ENCODE results near the gene PPEF2.
A peak's percentile ranks its signal among the peaks of the same experiment; 100 is the strongest.
"Not testable (repeated sequence)": the region's sequence is repeated elsewhere in the genome, so short reads cannot be mapped to it uniquely, and the experiment has no call there.

The PPEF2 gene

GRCh38 chr4:75902352-75902751, at the start of gene PPEF2:
Gene PPEF2, minus strand, starts transcription at chr4:75902452. Its CDS starts 6,127 bp downstream, at chr4:75896325.
- no peak for DNase-seq (ENCODE audit: low read depth)

GRCh38 chr4:75950213-75950815, 48.1 kb upstream of the PPEF2 start:
- no peak for DNase-seq (ENCODE audit: low read depth)

GRCh38 chr4:75948822-75949444, 46.7 kb upstream of the PPEF2 start:
- DNase-seq (ENCODE audit: low read depth), result no peak

- peak; percentile 75 for DNase-seq (ENCODE audit: low read depth)
These were observed 38.5 kb upstream of the PPEF2 start, which contains the start of gene NAAA for GRCh38 chr4:75940692-75941253. Gene NAAA, minus strand, starts transcription at chr4:75941013. Its CDS starts 64 bp downstream, at chr4:75940949.

GRCh38 chr4:75939890-75940691, 37.8 kb upstream of the PPEF2 start:
- peak; percentile 71 for DNase-seq (ENCODE audit: low read depth)

- no peak for DNase-seq (ENCODE audit: low read depth)
These were observed 33.4 kb upstream of the PPEF2 start for GRCh38 chr4:75935628-75936027.

GRCh38 chr4:75930152-75930551, 27.9 kb upstream of the PPEF2 start:
- DNase-seq (ENCODE audit: low read depth), result no peak

GRCh38 chr4:75924916-75925315, 22.7 kb upstream of the PPEF2 start:
- DNase-seq (ENCODE audit: low read depth), result not testable (repeated sequence)

- no peak for DNase-seq (ENCODE audit: low read depth)
These were observed 22.1 kb upstream of the PPEF2 start for GRCh38 chr4:75924309-75924827.

- DNase-seq (ENCODE audit: low read depth), result no peak
These were observed 20.3 kb upstream of the PPEF2 start for GRCh38 chr4:75922588-75922987.

- no peak for DNase-seq (ENCODE audit: low read depth)
These were observed 19.7 kb upstream of the PPEF2 start for GRCh38 chr4:75921910-75922309.

- DNase-seq (ENCODE audit: low read depth), result no peak
These were observed 18.1 kb upstream of the PPEF2 start for GRCh38 chr4:75920327-75920726.

GRCh38 chr4:75919920-75920319, 17.7 kb upstream of the PPEF2 start:
- no peak for DNase-seq (ENCODE audit: low read depth)

- no peak for DNase-seq (ENCODE audit: low read depth)
These were observed 13.9 kb upstream of the PPEF2 start for GRCh38 chr4:75916091-75916661.

- DNase-seq (ENCODE audit: low read depth), result no peak
These were observed 10.7 kb upstream of the PPEF2 start for GRCh38 chr4:75912968-75913367.

GRCh38 chr4:75910831-75911230, 8.6 kb upstream of the PPEF2 start:
- not testable (repeated sequence) for DNase-seq (ENCODE audit: low read depth)

GRCh38 chr4:75909405-75909804, 7.2 kb upstream of the PPEF2 start:
- DNase-seq (ENCODE audit: low read depth), result no peak

GRCh38 chr4:75908555-75908954, 6.3 kb upstream of the PPEF2 start:
- DNase-seq (ENCODE audit: low read depth), result no peak

- DNase-seq (ENCODE audit: low read depth), result no peak
These were observed 5.7 kb upstream of the PPEF2 start for GRCh38 chr4:75907966-75908365.

- no peak for DNase-seq (ENCODE audit: low read depth)
These were observed 1.8 kb upstream of the PPEF2 start for GRCh38 chr4:75904076-75904475.

- DNase-seq (ENCODE audit: low read depth), result no peak
These were observed 3.7 kb downstream of the PPEF2 start for GRCh38 chr4:75898536-75898935.

- DNase-seq (ENCODE audit: low read depth), result no peak
These were observed 6.4 kb downstream of the PPEF2 start for GRCh38 chr4:75895744-75896314.

All from activated T-cell treated with anti-CD3 and anti-CD28 coated beads for 24 hours (primary cell).